Measurements from ENCODE around the gene NDUFB10.
A peak's percentile ranks its signal among the peaks of the same experiment; 100 is the strongest.

Gene NDUFB10

DNA sequence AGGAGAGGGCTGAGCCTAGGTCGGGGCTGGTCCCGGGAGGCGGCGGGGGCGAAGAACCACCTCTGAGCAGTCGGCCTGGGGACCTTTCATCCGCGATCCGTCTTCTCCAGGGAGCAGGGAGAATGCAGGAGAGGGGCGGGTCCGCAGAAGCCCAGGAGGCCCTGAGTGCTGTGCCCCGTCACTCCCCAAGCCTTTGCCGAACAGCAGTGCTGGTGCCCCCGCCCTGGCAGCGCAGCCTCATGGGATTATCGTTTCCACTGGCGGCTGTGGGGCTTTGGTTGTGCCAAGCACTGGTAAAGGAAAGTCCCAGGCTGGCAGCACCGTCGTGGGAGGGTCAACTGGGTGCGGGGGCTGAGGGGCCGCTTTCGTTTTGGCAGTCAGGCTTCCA, 13.1 kb downstream of the NDUFB10 start:
- peak overlapping the region; percentile 93 for H3K4me3 ChIP-seq (ENCODE audit: low read depth, low read length)
- TF ChIP-seq, protein P1, sequence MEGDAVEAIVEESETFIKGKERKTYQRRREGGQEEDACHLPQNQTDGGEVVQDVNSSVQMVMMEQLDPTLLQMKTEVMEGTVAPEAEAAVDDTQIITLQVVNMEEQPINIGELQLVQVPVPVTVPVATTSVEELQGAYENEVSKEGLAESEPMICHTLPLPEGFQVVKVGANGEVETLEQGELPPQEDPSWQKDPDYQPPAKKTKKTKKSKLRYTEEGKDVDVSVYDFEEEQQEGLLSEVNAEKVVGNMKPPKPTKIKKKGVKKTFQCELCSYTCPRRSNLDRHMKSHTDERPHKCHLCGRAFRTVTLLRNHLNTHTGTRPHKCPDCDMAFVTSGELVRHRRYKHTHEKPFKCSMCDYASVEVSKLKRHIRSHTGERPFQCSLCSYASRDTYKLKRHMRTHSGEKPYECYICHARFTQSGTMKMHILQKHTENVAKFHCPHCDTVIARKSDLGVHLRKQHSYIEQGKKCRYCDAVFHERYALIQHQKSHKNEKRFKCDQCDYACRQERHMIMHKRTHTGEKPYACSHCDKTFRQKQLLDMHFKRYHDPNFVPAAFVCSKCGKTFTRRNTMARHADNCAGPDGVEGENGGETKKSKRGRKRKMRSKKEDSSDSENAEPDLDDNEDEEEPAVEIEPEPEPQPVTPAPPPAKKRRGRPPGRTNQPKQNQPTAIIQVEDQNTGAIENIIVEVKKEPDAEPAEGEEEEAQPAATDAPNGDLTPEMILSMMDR (IDR thresholded peaks at IDR 0.05; ENCODE audit: low read depth, low read length): no peak

DNA sequence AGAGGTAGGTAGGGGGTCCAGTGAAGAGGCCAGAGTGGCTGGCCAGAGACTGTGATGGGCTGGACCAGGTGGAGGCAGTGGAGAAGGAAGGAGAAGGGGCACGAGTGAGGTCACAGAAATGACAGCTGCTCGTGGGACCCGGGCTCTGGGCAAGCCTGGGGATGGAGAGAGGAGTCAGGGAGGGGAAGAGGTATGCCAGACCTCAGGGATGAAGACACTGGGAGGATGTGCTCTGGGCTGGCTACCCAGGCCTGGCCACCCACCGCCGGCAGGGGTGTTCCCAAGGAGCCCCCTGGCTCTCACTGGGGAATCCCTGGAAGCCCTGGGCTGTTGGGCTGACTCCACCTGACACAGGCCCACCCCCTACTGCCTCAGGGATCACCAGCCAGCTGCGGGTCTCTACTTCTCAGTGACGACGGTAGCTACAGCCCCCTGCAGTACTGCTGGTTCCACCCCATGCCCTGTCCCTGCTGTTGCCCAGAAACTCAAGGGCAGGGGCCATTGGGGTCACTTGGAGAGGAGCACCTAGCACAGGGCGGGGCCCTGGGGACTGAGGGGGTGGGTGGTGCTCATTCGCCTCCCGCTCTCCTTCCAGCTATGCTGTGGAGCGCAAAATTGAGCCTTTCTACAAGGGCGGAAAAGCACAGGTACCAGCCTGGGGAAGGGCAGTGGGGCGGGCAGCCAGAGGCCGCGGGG, 14.3 kb downstream of the NDUFB10 start:
- TF ChIP-seq, protein P1 (IDR thresholded peaks at IDR 0.05; ENCODE audit: low read depth, low read length): no peak
- no peak overlapping the region for H3K4me3 ChIP-seq (ENCODE audit: low read depth, low read length)

GRCh38 chr16:1974157-1975070, 15.1 kb downstream of the NDUFB10 start:
- TF ChIP-seq, protein P1 (IDR thresholded peaks at IDR 0.05; ENCODE audit: low read depth, low read length): no peak
- H3K4me3 ChIP-seq (ENCODE audit: low read depth, low read length): no peak overlapping the region

DNA sequence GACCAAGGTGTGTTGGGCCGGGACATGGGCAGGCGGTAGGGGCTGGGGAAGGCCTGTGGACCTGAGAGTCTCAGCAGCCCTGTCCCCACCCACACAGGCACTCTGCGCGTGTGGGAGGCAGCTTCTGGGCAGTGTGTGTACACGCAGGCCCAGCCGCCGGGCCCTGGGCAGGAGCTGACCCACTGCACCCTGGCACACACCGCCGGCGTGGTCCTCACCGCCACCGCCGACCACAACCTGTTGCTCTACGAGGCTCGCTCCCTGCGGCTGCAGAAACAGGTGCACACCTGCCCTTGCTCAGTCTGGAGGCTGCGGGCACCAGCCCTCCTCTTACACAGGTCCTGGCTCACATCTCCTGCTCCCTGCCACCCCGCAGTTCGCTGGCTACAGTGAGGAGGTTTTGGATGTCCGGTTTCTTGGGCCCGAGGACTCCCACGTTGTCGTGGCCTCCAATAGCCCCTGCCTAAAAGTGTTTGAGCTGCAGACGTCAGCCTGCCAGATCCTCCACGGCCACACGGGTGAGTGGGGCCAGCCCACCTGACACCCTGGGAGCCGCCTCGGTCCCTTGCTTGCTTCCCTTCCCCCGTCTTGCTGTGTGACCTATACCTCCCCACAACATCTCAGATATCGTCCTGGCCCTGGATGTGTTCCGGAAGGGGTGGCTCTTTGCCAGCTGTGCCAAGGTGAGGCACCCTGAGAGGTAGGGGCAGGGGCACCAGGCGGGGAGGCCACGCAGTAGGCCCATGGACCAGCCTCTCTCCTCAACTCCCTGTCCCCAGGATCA, 16.3 kb downstream of the NDUFB10 start:
- H3K4me3 ChIP-seq (ENCODE audit: low read depth, low read length): no peak overlapping the region
- TF ChIP-seq, protein P1 (IDR thresholded peaks at IDR 0.05; ENCODE audit: low read depth, low read length): no peak

GRCh38 chr16:1976216-1976520, 16.8 kb downstream of the NDUFB10 start:
- TF ChIP-seq, protein P1 (IDR thresholded peaks at IDR 0.05; ENCODE audit: low read depth, low read length): no peak
- no peak overlapping the region for H3K4me3 ChIP-seq (ENCODE audit: low read depth, low read length)

DNA sequence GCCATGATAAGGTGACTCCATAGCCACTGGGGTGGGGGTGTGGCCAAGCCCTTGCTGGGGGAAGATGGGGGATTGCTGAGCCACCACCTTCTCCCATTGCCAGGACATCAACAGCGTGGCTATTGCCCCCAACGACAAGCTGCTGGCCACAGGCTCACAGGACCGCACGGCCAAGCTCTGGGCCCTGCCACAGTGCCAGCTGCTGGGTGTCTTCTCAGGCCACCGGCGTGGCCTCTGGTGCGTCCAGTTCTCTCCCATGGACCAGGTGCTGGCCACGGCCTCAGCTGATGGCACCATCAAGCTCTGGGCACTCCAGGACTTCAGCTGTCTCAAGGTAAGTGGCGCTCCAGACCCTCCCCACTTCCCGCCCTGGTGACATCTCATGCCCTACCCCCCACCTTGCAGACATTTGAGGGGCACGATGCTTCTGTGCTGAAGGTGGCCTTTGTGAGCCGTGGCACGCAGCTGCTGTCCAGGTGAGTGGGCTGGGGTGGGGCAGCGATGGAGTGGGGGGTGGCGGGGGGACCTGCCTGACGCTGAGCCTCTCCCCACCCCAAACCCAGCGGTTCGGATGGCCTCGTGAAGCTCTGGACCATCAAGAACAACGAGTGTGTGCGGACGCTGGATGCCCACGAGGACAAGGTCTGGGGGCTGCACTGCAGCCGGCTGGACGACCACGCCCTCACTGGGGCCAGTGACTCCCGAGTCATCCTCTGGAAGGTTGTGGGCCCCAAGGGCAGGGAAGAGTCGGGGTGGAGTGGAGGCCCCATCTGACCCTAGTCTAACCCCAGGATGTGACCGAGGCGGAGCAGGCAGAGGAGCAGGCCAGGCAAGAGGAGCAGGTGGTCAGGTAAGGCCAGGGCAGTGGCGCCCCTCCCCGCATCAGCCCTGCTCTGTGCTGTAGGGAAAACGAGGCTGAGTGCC, 17.9 kb downstream of the NDUFB10 start:
- H3K4me3 ChIP-seq (ENCODE audit: low read depth, low read length): no peak overlapping the region
- TF ChIP-seq, protein P1 (IDR thresholded peaks at IDR 0.05; ENCODE audit: low read depth, low read length): no peak
